Activated T-cell treated with anti-CD3 and anti-CD28 coated beads, Interleukin-2, amount 50 U/mL, for 72 hours (primary cell): ENCODE results near the gene CLIP2. TPM values are rescaled to one million over a fixed set of nuclear protein-coding genes. Genes with fewer than 3 reads are reported as not detected.
"Not testable (repeated sequence)": the region's sequence is repeated elsewhere in the genome, so short reads cannot be mapped to it uniquely, and the experiment has no call there.

Experiments used
- ATAC-seq, 2 donors: fragments of 150-1000 bp; cut with Tn5 transposase; replicated peaks in 1 of 2; 2 replicates each; pipeline ENCODE4 v1.10.0; 2021; ENCODE audit warnings: moderate library complexity in 2 of 2, mild to moderate bottlenecking in 1 of 2
- DNase-seq, 2 donors: peaks; one replicate each; pipeline ENCODE4 v3.0.0; 2021 to 2022; ENCODE audit warnings: mixed read lengths in 1 of 2
- H3K27ac Mint-ChIP-seq: one replicate; pipeline ENCODE4 v1.8.0; 2022; ENCODE audit warnings: mild to moderate bottlenecking, moderate library complexity, mixed read lengths
- H3K27me3 Mint-ChIP-seq: one replicate; pipeline ENCODE4 v1.8.0; 2022; ENCODE audit warnings: low read depth, mixed read lengths
- H3K36me3 Mint-ChIP-seq, 2 donors: one replicate each; pipeline ENCODE4 v1.8.0; 2022; ENCODE audit warnings: mixed read lengths in 2 of 2, mild to moderate bottlenecking in 1 of 2; ENCODE audit not compliant: insufficient read depth in 2 of 2
- H3K4me1 Mint-ChIP-seq: one replicate; pipeline ENCODE4 v1.8.0; 2022; ENCODE audit warnings: low read depth, mixed read lengths
- H3K4me3 Mint-ChIP-seq, 2 donors: one replicate each; pipeline ENCODE4 v1.8.0; 2022; ENCODE audit warnings: mild to moderate bottlenecking in 2 of 2, mixed read lengths in 2 of 2, moderate library complexity in 2 of 2
- H3K9me3 Mint-ChIP-seq, 2 donors: one replicate each; pipeline ENCODE4 v1.8.0; 2022; ENCODE audit warnings: mixed read lengths in 2 of 2
- total RNA-seq, 2 donors: library from RNA; stranded (reverse); gene quantifications; one replicate each; pipeline ENCODE4 v1.2.3, GENCODE V29; 2022

CLIP2 gene
- total RNA-seq, 2 donors from 2014 or later: 2.4 to 3.2 TPM

DNA sequence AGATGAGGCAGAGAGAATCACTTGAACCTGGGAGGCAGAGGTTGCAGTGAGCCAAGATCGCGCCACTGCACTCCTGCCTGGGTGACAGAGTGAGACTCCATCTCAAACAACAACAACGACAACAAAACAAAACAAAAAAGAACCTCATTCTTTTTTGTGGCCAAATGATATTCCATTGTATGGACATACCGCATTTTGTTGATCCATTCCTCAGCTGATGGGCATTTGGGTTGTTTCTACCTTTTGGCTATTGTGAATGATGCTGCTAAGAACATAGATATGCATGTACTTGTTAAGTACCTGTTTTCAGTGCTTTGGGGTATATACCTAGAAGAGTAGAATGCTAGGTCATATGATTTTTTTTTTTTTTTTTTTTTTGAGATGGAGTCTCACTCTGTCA, 94.9 kb downstream of the CLIP2 start:
- H3K9me3 Mint-ChIP-seq, H3K4me3 Mint-ChIP-seq, ATAC-seq, DNase-seq, H3K4me1 Mint-ChIP-seq, H3K36me3 Mint-ChIP-seq, H3K27ac Mint-ChIP-seq, H3K27me3 Mint-ChIP-seq: not testable (repeated sequence)

DNA sequence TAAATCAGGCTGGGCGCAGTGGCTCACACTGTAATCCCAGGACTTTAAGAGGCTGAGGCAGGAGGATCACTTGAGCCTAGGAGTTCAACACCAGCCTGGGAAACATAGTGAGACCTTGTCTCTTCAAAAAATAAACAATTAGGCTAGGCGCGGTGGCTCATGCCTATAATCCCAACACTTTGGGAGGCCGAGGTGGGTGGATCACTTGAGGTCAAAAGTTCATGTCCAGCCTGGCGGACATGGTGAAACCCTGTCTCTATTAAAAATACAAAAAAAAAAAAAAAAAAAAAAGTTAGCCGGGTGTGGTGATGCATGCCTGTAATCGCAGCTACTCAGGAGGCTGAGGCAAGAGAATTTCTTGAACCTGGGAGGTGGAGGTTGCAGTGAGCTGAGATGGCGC, 95.6 kb downstream of the CLIP2 start:
- not testable (repeated sequence) for H3K27me3 Mint-ChIP-seq, H3K4me1 Mint-ChIP-seq, H3K9me3 Mint-ChIP-seq, DNase-seq, ATAC-seq, H3K36me3 Mint-ChIP-seq, H3K27ac Mint-ChIP-seq, H3K4me3 Mint-ChIP-seq

DNA sequence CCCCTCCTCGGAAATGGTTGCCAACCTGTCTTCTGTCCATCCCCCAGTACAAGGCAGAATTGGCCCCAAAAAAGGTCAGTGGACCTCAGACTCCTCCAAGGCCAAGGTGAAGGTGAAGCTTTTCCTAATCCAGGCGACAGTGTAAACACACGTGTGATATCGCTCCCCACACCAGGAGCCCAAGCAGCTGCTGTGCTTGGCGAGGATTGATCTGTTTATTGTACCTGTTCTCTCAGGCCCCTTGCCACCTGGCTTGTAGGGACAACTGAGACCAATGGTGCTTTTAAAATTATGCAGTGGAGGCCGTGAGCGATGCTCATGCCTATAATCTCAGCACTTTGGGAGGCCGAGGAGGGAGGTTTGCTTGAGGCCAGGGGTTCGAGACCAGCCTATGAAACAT, 98.4 kb downstream of the CLIP2 start:
- Mint-ChIP-seq H3K9me3 (no peaks in the 10 kb centered on the region), H3K27ac (no peak overlapping the region), H3K36me3 (no peaks in the 10 kb centered on the region), H3K4me3 (no peak overlapping the region), H3K4me1 (no peaks in the 10 kb centered on the region), H3K27me3 (no peaks in the 10 kb centered on the region)
- ATAC-seq (no peak), DNase-seq (no peak)

DNA sequence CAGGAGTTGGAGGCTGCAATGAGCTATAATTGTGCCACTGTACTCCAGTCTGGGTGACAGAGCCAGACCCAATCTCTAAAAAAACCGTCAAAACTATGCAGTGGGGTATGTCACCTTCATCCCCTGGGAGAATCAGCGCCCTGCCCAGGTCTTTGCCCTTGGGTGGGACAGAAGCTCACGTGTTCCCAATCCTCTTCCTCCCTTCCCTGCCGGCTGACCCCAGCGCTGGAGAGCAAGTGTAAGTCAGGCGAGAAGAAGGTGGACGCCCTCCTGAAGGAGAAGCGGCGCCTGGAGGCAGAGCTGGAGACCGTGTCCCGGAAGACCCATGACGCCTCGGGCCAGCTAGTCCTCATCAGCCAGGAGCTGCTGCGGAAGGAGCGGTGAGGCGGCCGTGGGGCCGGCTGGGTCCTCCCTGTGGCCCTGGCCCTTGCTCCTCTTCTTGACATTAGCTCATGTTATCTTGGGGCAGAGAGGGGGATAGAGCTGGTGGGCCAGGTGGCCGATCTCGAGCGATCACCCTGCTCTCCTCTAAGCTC, 99.7 kb downstream of the CLIP2 start:
- DNase-seq (no peak), ATAC-seq (no peak)
- no peak overlapping the region for H3K27ac Mint-ChIP-seq
- H3K27me3 Mint-ChIP-seq: no peaks in the 10 kb centered on the region
- H3K36me3 Mint-ChIP-seq: no peaks in the 10 kb centered on the region
- H3K4me3 Mint-ChIP-seq: no peak overlapping the region
- no peaks in the 10 kb centered on the region for H3K9me3 Mint-ChIP-seq
- H3K4me1 Mint-ChIP-seq: no peaks in the 10 kb centered on the region

DNA sequence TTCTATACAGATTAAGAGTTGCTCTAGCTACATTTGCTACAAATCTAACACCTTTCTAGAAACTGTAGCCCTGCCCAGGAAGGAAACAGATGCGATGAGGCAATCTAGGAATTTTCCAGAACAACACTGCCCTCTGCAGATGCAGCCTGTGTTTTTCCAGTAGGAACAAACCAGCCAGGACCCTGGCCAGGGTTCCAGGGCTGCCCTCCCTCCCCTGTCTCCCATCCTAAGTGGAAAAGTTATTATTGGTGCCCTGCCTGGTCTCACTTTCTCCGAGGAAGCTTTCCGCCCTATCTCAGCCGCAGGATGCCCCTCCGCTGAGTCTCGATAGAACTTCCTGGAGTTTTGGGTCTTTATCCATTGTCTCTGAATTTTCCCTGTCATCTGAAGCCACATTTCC, 104.5 kb downstream of the CLIP2 start:
- H3K27ac Mint-ChIP-seq, DNase-seq, H3K27me3 Mint-ChIP-seq, H3K4me1 Mint-ChIP-seq, H3K4me3 Mint-ChIP-seq, H3K9me3 Mint-ChIP-seq, H3K36me3 Mint-ChIP-seq, ATAC-seq: not testable (repeated sequence)

DNA sequence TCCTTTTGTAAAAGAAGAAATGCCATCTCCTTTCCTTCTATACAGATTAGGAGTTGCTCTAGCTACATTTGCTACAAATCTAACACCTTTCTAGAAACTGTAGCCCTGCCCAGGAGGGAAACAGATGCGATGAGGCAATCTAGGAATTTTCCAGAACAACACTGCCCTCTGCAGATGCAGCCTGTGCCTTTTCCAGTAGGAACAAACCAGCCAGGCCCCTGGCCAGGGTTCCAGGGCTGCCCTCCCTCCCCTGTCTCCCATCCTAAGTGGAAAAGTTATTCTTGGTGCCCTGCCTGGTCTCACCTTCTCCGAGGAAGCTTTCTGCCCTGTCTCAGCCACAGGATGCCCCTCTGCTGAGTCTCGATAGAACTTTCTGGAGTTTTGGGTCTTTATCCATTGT, 105.4 kb downstream of the CLIP2 start:
- not testable (repeated sequence) for H3K36me3 Mint-ChIP-seq, H3K27ac Mint-ChIP-seq, H3K4me1 Mint-ChIP-seq, DNase-seq, ATAC-seq, H3K4me3 Mint-ChIP-seq, H3K27me3 Mint-ChIP-seq, H3K9me3 Mint-ChIP-seq

DNA sequence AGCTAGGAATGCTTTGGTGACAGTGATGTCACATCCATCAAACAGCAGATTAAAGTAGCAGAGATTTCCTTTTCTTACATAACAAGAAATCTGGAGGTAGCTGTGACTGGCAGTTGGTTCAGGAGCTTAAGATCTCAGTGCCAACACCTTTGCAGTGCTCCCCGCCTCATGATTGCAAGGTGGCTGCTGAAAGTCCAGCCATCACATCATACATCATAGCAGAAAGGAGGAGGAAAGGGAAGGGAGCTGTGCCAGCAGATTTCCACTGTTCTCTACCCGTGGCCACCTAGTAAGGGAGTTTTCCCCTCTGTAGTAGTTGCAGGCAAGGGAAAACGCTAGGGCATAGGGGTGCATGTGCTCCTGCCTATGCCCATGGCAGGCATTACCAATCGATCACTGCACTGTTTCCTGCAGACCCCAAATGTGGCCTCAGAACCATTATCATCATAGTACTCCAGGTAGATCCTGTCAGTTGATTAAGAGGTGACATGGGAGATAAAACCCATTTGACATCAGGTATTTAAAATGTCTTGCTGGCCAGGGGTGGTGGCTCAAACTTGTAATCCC, 106.6 kb downstream of the CLIP2 start:
- H3K27me3 Mint-ChIP-seq: no peaks in the 10 kb centered on the region
- H3K36me3 Mint-ChIP-seq: no peaks in the 10 kb centered on the region
- DNase-seq (no peak), ATAC-seq (no peak)
- H3K4me3 Mint-ChIP-seq: no peak overlapping the region
- no peaks in the 10 kb centered on the region for H3K4me1 Mint-ChIP-seq
- no peak overlapping the region for H3K27ac Mint-ChIP-seq
- no peaks in the 10 kb centered on the region for H3K9me3 Mint-ChIP-seq

DNA sequence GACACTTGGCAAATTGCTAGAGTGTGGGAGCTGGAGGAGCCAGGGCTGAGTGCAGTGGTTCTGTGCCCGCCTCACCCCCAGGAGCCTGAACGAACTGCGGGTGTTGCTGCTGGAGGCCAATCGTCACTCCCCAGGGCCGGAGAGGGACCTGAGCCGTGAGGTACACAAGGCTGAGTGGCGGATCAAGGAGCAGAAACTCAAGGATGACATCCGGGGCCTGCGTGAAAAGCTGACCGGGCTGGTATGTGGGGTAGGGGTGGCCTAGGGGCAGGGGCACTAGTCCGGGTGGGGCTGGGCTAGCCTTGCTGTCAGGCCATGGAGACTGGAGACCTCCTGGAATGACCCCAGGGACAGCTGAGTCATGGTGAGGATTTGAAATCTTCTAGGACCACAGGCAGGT, 107.8 kb downstream of the CLIP2 start:
- DNase-seq (no peak), ATAC-seq (no peak)
- H3K4me3 Mint-ChIP-seq: no peak overlapping the region
- no peaks in the 10 kb centered on the region for H3K9me3 Mint-ChIP-seq
- H3K36me3 Mint-ChIP-seq: no peaks in the 10 kb centered on the region
- H3K4me1 Mint-ChIP-seq: no peaks in the 10 kb centered on the region
- no peak overlapping the region for H3K27ac Mint-ChIP-seq
- no peaks in the 10 kb centered on the region for H3K27me3 Mint-ChIP-seq

DNA sequence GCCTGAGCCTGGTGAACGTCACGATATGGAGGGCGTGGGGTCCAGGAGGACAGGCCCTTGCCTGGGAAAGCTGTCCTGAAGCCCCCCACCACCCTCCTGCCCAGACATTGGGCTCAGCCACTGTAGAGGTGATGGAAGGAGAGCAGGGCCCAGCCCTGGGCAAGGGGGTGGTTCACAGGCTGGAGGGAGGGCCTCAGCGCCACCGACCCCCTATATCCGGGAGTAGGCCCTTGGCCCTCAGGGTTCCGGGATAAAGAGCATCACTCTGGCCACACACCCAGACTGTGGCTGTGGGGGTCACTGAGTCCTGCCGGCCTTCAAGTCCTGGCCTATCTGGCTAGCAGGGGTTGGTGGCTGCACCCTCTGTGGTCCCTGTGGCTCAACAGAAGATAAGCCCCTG, 109.2 kb downstream of the CLIP2 start:
- Mint-ChIP-seq H3K4me3 (no peak overlapping the region), H3K9me3 (no peaks in the 10 kb centered on the region), H3K27ac (no peak overlapping the region), H3K4me1 (no peaks in the 10 kb centered on the region), H3K27me3 (no peaks in the 10 kb centered on the region), H3K36me3 (no peaks in the 10 kb centered on the region)
- ATAC-seq (no peak), DNase-seq (no peak)

DNA sequence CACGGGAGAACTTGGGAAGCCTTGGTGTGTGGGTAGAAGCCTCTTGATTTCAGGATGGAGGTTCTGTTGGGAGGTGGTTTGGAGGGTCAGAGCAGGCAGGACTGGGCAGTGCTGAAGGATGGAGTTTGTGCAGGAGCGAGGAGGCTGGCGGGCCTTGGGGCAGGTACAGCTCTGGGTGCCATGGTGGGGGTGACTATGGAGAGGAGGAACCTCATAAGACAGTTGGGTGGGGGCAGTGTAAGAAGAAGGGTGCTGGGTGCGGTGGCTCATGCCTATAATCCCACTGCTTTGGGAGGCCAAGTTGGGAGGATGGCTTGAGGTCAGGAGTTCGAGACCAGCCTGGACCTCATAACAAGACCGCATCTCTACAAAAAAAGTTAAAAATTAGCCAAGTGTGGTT, 109.8 kb downstream of the CLIP2 start:
- DNase-seq (no peak), ATAC-seq (no peak)
- Mint-ChIP-seq H3K36me3 (no peaks in the 10 kb centered on the region), H3K4me3 (no peak overlapping the region), H3K4me1 (no peaks in the 10 kb centered on the region), H3K27me3 (no peaks in the 10 kb centered on the region), H3K27ac (no peak overlapping the region), H3K9me3 (no peaks in the 10 kb centered on the region)

DNA sequence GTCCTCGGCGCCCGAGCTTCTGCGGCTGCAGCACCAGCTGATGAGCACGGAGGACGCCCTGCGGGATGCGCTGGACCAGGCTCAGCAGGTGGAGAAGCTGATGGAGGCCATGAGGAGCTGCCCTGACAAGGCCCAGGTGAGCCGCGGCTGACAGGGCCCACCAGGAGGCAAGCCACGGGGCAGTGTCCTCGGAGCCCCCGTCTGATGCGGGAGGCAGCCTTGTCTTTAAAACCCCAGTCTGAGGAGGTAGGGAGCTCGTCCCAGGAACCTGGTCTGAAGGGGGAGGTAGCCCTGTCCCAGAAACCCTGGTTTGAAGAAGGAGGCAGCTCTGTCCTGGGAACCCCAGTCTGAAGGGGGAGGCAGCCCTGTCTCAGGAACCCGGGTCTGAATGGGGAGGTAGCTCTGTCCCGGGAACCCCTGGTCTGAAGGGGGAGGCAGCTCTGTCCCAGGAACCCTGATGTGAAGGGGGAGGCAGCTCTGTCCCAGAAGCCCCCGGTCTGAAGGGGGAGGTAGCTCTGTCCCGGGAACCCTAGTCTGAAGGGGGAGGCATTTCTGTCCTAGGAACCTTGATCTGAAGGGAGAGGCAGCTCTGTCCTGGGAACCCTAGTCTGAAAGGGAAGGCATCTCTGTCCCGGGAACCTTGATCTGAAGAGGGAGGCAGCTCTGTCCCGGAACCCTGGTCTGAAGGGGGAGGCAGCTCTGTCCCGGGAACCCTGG, 111.4 kb downstream of the CLIP2 start:
- Mint-ChIP-seq H3K27ac (no peak overlapping the region), H3K4me1 (no peaks in the 10 kb centered on the region), H3K9me3 (no peaks in the 10 kb centered on the region), H3K4me3 (no peak overlapping the region), H3K27me3 (no peaks in the 10 kb centered on the region), H3K36me3 (no peaks in the 10 kb centered on the region)
- DNase-seq (no peak), ATAC-seq (no peak)

DNA sequence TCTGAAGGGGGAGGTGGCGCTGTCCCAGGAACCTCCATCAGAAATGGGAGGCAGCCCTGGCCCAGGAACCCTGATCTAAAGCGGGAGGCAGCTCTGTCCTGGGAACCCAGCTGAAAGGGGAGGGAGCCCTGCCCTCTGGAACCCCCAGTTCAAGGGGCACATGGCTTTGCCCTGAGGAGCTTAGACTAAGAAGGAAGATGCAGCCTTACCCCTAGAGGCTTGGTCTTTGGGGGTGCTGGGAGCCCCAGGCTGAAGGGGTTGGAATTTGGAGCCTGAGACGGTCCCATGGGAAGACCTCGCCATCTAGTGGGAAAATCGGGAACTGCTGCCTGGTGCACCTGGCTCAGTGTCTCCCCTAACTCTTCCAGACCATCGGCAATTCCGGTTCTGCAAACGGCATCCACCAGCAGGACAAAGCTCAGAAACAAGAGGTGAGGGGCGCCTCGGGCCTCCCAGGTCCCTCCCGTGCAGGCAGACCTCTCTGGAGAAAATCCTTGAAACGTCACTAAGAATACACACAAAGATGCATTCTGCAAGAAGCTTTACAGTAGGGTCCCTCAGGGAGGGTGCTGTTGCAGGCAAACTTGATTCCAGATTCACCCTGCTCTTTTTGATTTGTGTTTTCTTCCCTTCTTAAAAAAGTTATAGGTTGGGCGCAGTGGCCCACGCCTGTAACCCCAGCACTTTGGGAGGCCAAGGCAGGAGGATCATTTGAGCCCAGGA, 112.1 kb downstream of the CLIP2 start:
- no peaks in the 10 kb centered on the region for H3K36me3 Mint-ChIP-seq
- no peak overlapping the region for H3K27ac Mint-ChIP-seq
- H3K9me3 Mint-ChIP-seq: no peaks in the 10 kb centered on the region
- DNase-seq (peak; percentile 70 to 75), ATAC-seq (peak; percentile 57 to 73)
- no peaks in the 10 kb centered on the region for H3K4me1 Mint-ChIP-seq
- H3K27me3 Mint-ChIP-seq: no peaks in the 10 kb centered on the region
- H3K4me3 Mint-ChIP-seq: no peak overlapping the region

DNA sequence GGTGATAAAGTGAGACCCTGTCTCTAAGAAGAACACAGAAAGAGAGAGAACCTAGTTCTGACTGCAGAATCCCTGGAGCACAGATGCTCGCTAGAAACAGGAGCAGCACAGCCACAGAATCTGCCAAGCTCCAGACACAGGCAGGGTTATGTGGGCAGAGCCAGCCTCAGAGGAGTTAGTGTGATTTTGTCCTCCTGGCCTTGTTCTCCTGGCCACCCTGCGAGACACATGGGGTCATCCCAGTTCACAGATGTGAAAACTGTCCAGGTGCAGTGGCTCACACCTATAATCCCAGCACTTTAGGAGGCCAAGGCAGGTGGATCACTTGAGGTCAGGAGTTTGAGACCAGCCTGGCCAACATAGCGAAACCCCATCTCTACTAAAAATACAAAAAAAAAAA, 113.5 kb downstream of the CLIP2 start:
- not testable (repeated sequence) for ATAC-seq, H3K36me3 Mint-ChIP-seq, H3K27me3 Mint-ChIP-seq, H3K4me3 Mint-ChIP-seq, H3K27ac Mint-ChIP-seq, H3K9me3 Mint-ChIP-seq, DNase-seq, H3K4me1 Mint-ChIP-seq
